ENCODE measurements around the gene SLFN12L. TPM values are rescaled to one million over a fixed set of nuclear protein-coding genes. Genes with fewer than 3 reads are reported as not detected.

The SLFN12L gene
- total RNA-seq (10 to 100 TPM; 75.4 to 78.8 TPM), polyA plus RNA-seq (10 to 100 TPM; 13.4 to 23.0 TPM)

DNA sequence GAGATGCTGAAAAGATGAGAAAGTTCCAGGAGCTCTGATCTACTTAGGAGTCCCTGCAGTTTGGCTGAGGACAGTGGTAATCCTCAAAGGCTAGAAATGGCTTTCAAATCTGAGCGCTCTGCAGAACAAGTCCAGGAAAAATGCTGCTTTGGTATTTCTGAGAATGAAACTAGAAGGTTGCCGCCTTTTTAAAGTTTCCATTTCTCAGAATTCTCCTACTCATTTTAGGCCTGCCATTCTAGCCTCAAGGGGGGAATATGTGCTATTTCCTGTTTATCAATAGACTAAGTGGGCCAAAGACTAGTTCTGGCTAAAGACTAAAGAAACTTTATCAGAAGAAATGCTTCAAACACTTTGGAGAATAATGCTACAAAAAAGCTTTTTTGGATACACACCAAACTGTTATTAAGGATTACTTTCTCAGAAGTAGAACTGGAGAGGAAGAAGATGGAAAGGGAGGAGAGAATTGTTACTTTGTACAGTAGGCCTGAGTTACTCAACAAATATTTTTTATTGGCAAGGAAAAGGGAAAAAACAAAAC is at the start of gene SLFN12L:
Gene SLFN12L, minus strand, starts transcription at position 78 of the 541 bp plus-strand sequence. CDS start 15,314 bp downstream, outside the sequence.
- ChIA-PET POLR2A (ENCODE audit: partially characterized antibody) (interaction anchor here (0.5 to 13.6 kb wide), 34 partner anchors 10 to 492 kb away, joined by 3 to 316 read pairs (median 4); partner anchors contain the start of genes NLE1, PEX12, RFFL and SLFN11), CTCF (ENCODE audit: partially characterized antibody) (interaction anchor here (1.0 to 13.7 kb wide), 14 partner anchors 15 to 371 kb away, joined by 3 to 270 read pairs (median 6); partner anchors contain the start of genes PEX12 and SLFN5)
- Histone ChIP-seq H3K9me3 (ENCODE audit: control insufficient read depth in 1 of 2, low read length in 2 of 2) (no peaks in the 10 kb centered on the region), H3K4me3 (ENCODE audit: low read length in 2 of 2) (peak within 1 kb of the TSS; percentile 71 to 98), H3K27ac (ENCODE audit: low read depth, low read length) (peak within 1 kb of the TSS; percentile 74), H3K4me1 (ENCODE audit: insufficient read depth, low read length) (peaks cover 58% of the 10 kb centered on the region), H3K36me3 (ENCODE audit: insufficient read depth, low read length) (no peaks in the 10 kb centered on the region), H3K27me3 (ENCODE audit: insufficient read depth, low read length) (no peaks in the 10 kb centered on the region)
- H3K4me3 Mint-ChIP-seq = peak within 1 kb of the TSS; percentile 88 to 98 (median 94)
- H3K27me3 Mint-ChIP-seq = no peaks in the 10 kb centered on the region
- H3K27ac Mint-ChIP-seq = peak within 1 kb of the TSS; percentile 80 to 96 (median 95)
- peak in 4 of 5 donors; percentile 42 to 59 (median 48) for DNase-seq
- H3K9me3 Mint-ChIP-seq = peaks cover 0 to 2% (median 0%) of the 10 kb centered on the region in 8 donors
- intact Hi-C loops (cut with micrococcal nuclease) = loop anchor here (2.0 to 5.0 kb wide), 4 partner anchors 17 to 210 kb away; partner anchors contain the start of genes PEX12 and SLFN11
- peaks cover 16 to 21% of the 10 kb centered on the region in 2 donors for H3K36me3 Mint-ChIP-seq
- peaks cover 40 to 69% (median 49%) of the 10 kb centered on the region in 4 donors for H3K4me1 Mint-ChIP-seq

- Mint-ChIP-seq H3K27me3 (peaks cover 0 to 3% of the 10 kb centered on the region in 2 donors), H3K9me3 (peaks cover 0 to 4% (median 0%) of the 10 kb centered on the region in 8 donors), H3K4me3 (peak overlapping the region; percentile 94 to 100 (median 100)), H3K36me3 (peaks cover 0 to 7% of the 10 kb centered on the region in 2 donors), H3K27ac (peak overlapping the region; percentile 94 to 100 (median 99)), H3K4me1 (peaks cover 25 to 41% (median 33%) of the 10 kb centered on the region in 4 donors)
- CTCF ChIA-PET (ENCODE audit: partially characterized antibody) = interaction anchor here (0.8 to 1.8 kb wide), 5 partner anchors 8 to 444 kb away, joined by 3 to 4 read pairs (median 4); partner anchors contain the start of gene PEX12
- Histone ChIP-seq H3K27me3 (ENCODE audit: insufficient read depth, low read length) (no peaks in the 10 kb centered on the region), H3K4me3 (ENCODE audit: low read length in 2 of 2) (peak overlapping the region; percentile 25 to 81), H3K9me3 (ENCODE audit: control insufficient read depth in 1 of 2, low read length in 2 of 2) (no peaks in the 10 kb centered on the region), H3K27ac (ENCODE audit: low read depth, low read length) (peak overlapping the region; percentile 94), H3K36me3 (ENCODE audit: insufficient read depth, low read length) (no peaks in the 10 kb centered on the region), H3K4me1 (ENCODE audit: insufficient read depth, low read length) (peaks cover 40% of the 10 kb centered on the region)
- POLR2A ChIA-PET (ENCODE audit: partially characterized antibody) = interaction anchor here (0.7 to 4.5 kb wide), 17 partner anchors 9 to 425 kb away, joined by 3 to 130 read pairs (median 4); partner anchors contain the start of genes PEX12, SLFN5 and TAF15
- no peak for DNase-seq
- intact Hi-C loops (cut with micrococcal nuclease) = loop anchor here (1.0 to 5.0 kb wide), 2 partner anchors 8 to 221 kb away; partner anchors contain the start of genes PEX12 and TAF15
These were observed 49.1 kb upstream of the SLFN12L start for GRCh38 chr17:35586569-35587073.

DNA sequence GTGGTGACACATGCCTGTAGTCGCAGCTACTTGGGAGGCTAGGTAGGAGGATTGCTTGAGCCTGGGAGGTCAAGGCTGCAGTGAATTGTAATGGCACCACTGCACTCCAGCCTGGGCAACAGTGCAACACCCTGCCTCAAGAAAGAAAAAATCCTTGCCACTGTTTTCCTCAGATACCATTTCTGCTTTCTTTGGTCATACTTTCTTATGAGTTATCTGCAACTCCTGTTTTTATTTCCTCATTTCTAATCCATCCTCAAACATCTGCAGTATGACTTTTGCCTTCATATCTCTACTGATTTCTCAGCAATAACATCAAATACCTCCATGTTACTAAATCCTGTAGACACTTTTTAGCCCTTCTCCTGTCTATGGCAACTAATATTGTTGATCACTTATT is 46.6 kb upstream of the SLFN12L start:
- Histone ChIP-seq H3K36me3 (ENCODE audit: insufficient read depth, low read length) (no peaks in the 10 kb centered on the region), H3K9me3 (ENCODE audit: control insufficient read depth in 1 of 2, low read length in 2 of 2) (no peaks in the 10 kb centered on the region), H3K4me1 (ENCODE audit: insufficient read depth, low read length) (peaks cover 21% of the 10 kb centered on the region), H3K27ac (ENCODE audit: low read depth, low read length) (no peak overlapping the region), H3K27me3 (ENCODE audit: insufficient read depth, low read length) (no peaks in the 10 kb centered on the region), H3K4me3 (ENCODE audit: low read length in 2 of 2) (no peak overlapping the region)
- Mint-ChIP-seq H3K4me3 (peak overlapping the region in 1 of 8 donors; percentile 13), H3K36me3 (peaks cover 0 to 8% of the 10 kb centered on the region in 2 donors), H3K27me3 (peaks cover 0 to 3% of the 10 kb centered on the region in 2 donors), H3K9me3 (peaks cover 0 to 4% (median 0%) of the 10 kb centered on the region in 8 donors), H3K4me1 (peaks cover 16 to 31% (median 24%) of the 10 kb centered on the region in 4 donors), H3K27ac (peak overlapping the region in 1 of 7 donors; percentile 49)
- CTCF ChIA-PET (ENCODE audit: partially characterized antibody) = no interaction called here
- POLR2A ChIA-PET (ENCODE audit: partially characterized antibody) = no interaction called here
- no peak for DNase-seq
- intact Hi-C loops (cut with micrococcal nuclease) = no loop called here

DNA sequence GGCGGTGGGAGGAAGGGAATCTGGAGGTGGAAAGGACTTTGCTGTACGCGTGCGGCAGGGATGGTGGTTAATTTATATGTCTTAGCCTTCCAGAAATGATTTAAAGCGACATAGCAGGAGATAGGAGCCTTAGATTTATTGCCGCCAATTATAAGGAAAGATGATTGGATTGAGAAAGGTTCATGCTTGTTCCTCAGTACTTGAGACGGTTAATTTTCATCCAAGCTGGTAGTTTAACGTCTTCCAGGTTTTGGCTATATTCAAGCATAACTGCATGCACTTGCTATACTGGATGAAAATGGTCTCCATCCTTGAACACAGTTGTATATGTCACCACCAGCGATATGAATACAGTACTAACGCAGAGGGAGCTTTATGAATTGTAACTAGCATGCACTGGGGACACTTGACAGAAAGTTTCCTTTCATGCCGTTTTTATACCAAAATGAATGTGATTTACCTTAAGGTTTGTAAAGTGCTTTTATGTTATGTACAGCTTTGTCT is 41.5 kb upstream of the SLFN12L start:
- H3K27me3 ChIP-seq (ENCODE audit: insufficient read depth, low read length) = no peaks in the 10 kb centered on the region
- H3K4me1 ChIP-seq (ENCODE audit: insufficient read depth, low read length) = peaks cover 24% of the 10 kb centered on the region
- peak overlapping the region; percentile 97 to 100 (median 99) for H3K27ac Mint-ChIP-seq
- peaks cover 6 to 34% (median 26%) of the 10 kb centered on the region in 4 donors for H3K4me1 Mint-ChIP-seq
- CTCF ChIA-PET (ENCODE audit: partially characterized antibody) = interaction anchor here (0.7 to 2.4 kb wide), 16 partner anchors 10 to 435 kb away, joined by 3 to 10 read pairs (median 4); partner anchors contain the start of gene TAF15
- POLR2A ChIA-PET (ENCODE audit: partially characterized antibody) = interaction anchor here (0.6 to 5.6 kb wide), 28 partner anchors 9 to 598 kb away, joined by 3 to 130 read pairs (median 6); partner anchors contain the start of genes AP2B1, SLFN11, SLFN12 and SLFN12L
- peak in 2 of 5 donors; percentile 10 to 11 for DNase-seq
- peak overlapping the region; percentile 95 to 99 (median 97) for H3K4me3 Mint-ChIP-seq
- no peaks in the 10 kb centered on the region for H3K9me3 ChIP-seq (ENCODE audit: control insufficient read depth in 1 of 2, low read length in 2 of 2)
- H3K36me3 Mint-ChIP-seq = peaks cover 0 to 29% of the 10 kb centered on the region in 2 donors
- H3K9me3 Mint-ChIP-seq = no peaks in the 10 kb centered on the region
- H3K36me3 ChIP-seq (ENCODE audit: insufficient read depth, low read length) = peaks cover 6% of the 10 kb centered on the region
- H3K27me3 Mint-ChIP-seq = no peaks in the 10 kb centered on the region
- intact Hi-C loops (cut with micrococcal nuclease) = loop anchor here (1.0 to 2.0 kb wide), 5 partner anchors 7 to 437 kb away; partner anchors contain the start of gene NLE1
- peak overlapping the region; percentile 89 for H3K27ac ChIP-seq (ENCODE audit: low read depth, low read length)
- H3K4me3 ChIP-seq (ENCODE audit: low read length in 2 of 2) = peak overlapping the region; percentile 81 to 90

- Mint-ChIP-seq H3K9me3 (no peaks in the 10 kb centered on the region), H3K4me3 (peak within 1 kb of the TSS; percentile 95 to 99 (median 97)), H3K4me1 (peaks cover 6 to 34% (median 26%) of the 10 kb centered on the region in 4 donors), H3K27me3 (no peaks in the 10 kb centered on the region), H3K27ac (peak within 1 kb of the TSS; percentile 97 to 100 (median 99)), H3K36me3 (peaks cover 0 to 29% of the 10 kb centered on the region in 2 donors)
- peak; percentile 87 to 95 (median 91) for DNase-seq
- Histone ChIP-seq H3K27me3 (ENCODE audit: insufficient read depth, low read length) (no peaks in the 10 kb centered on the region), H3K9me3 (ENCODE audit: control insufficient read depth in 1 of 2, low read length in 2 of 2) (no peaks in the 10 kb centered on the region), H3K36me3 (ENCODE audit: insufficient read depth, low read length) (peaks cover 6% of the 10 kb centered on the region), H3K27ac (ENCODE audit: low read depth, low read length) (peak within 1 kb of the TSS; percentile 89), H3K4me1 (ENCODE audit: insufficient read depth, low read length) (peaks cover 24% of the 10 kb centered on the region), H3K4me3 (ENCODE audit: low read length in 2 of 2) (peak within 1 kb of the TSS; percentile 81 to 90)
- intact Hi-C loops (cut with micrococcal nuclease) = loop anchor here (1.0 to 2.0 kb wide), 5 partner anchors 8 to 436 kb away; partner anchors contain the start of gene NLE1
- CTCF ChIA-PET (ENCODE audit: partially characterized antibody) = interaction anchor here (0.7 to 2.4 kb wide), 16 partner anchors 9 to 434 kb away, joined by 3 to 10 read pairs (median 4); partner anchors contain the start of genes AP2B1 and TAF15
- POLR2A ChIA-PET (ENCODE audit: partially characterized antibody) = interaction anchor here (0.6 to 5.6 kb wide), 30 partner anchors 10 to 597 kb away, joined by 3 to 130 read pairs (median 5); partner anchors contain the start of genes AP2B1, SLFN11, SLFN12 and SLFN12L
These were observed 40.9 kb upstream of the SLFN12L start, which contains the start of gene PEX12 for GRCh38 chr17:35578197-35578928. PEX12 (minus strand) TSS chr17:35578571; CDS start chr17:35578021, 550 bp downstream.

- peaks cover 0 to 29% of the 10 kb centered on the region in 2 donors for H3K36me3 Mint-ChIP-seq
- no peaks in the 10 kb centered on the region for H3K9me3 Mint-ChIP-seq
- DNase-seq = peak in 1 of 5 donors; percentile 10
- intact Hi-C loops (cut with micrococcal nuclease) = loop anchor here (1.0 to 2.0 kb wide), 5 partner anchors 8 to 436 kb away; partner anchors contain the start of gene NLE1
- peaks cover 24% of the 10 kb centered on the region for H3K4me1 ChIP-seq (ENCODE audit: insufficient read depth, low read length)
- H3K9me3 ChIP-seq (ENCODE audit: control insufficient read depth in 1 of 2, low read length in 2 of 2) = no peaks in the 10 kb centered on the region
- no peaks in the 10 kb centered on the region for H3K27me3 Mint-ChIP-seq
- no peaks in the 10 kb centered on the region for H3K27me3 ChIP-seq (ENCODE audit: insufficient read depth, low read length)
- peak overlapping the region; percentile 81 to 90 for H3K4me3 ChIP-seq (ENCODE audit: low read length in 2 of 2)
- H3K36me3 ChIP-seq (ENCODE audit: insufficient read depth, low read length) = peaks cover 6% of the 10 kb centered on the region
- POLR2A ChIA-PET (ENCODE audit: partially characterized antibody) = interaction anchor here (0.9 to 5.6 kb wide), 25 partner anchors 9 to 597 kb away, joined by 3 to 130 read pairs (median 8); partner anchors contain the start of genes AP2B1, SLFN11, SLFN12L and SLFN5
- peak overlapping the region; percentile 95 to 99 (median 97) for H3K4me3 Mint-ChIP-seq
- H3K27ac Mint-ChIP-seq = peak overlapping the region; percentile 97 to 100 (median 99)
- CTCF ChIA-PET (ENCODE audit: partially characterized antibody) = interaction anchor here (0.9 to 2.4 kb wide), 10 partner anchors 9 to 434 kb away, joined by 3 to 10 read pairs (median 6); partner anchors contain the start of gene AP2B1
- H3K27ac ChIP-seq (ENCODE audit: low read depth, low read length) = peak overlapping the region; percentile 89
- H3K4me1 Mint-ChIP-seq = peaks cover 6 to 34% (median 26%) of the 10 kb centered on the region in 4 donors
These were observed 40.3 kb upstream of the SLFN12L start for GRCh38 chr17:35577830-35578196.
